GM10248 (cell line): ENCODE measurements around the gene SMARCC1.

Experiments used
- CTCF ChIA-PET: fragments of 300-600 bp; sonication (Branson Sonifier 250); formaldehyde crosslinking; extraction: SDS; loops from one replicate; lab custom pipeline; 2021; ENCODE audit warnings: antibody characterized with exemption; lab: Yijun Ruan, JAX
- POLR2A ChIA-PET: fragments of 350-650 bp; sonication (Branson Sonifier 250); formaldehyde crosslinking; extraction: SDS; loops from one replicate; lab custom pipeline; 2020; ENCODE audit warnings: antibody characterized with exemption; lab: Yijun Ruan, JAX
- DNase-seq: peaks from one replicate; pipeline ENCODE4 v3.0.0; 2012; ENCODE audit errors: extremely low spot score
- TF ChIP-seq, protein P1 (sequence below): IDR thresholded peaks from 2 replicates; pipeline ENCODE4 v1.5.1; 2012; ENCODE audit warnings: mild to moderate bottlenecking, low read depth; ENCODE audit errors: extremely low read depth, missing control alignments, control extremely low read depth

SMARCC1 gene

DNA sequence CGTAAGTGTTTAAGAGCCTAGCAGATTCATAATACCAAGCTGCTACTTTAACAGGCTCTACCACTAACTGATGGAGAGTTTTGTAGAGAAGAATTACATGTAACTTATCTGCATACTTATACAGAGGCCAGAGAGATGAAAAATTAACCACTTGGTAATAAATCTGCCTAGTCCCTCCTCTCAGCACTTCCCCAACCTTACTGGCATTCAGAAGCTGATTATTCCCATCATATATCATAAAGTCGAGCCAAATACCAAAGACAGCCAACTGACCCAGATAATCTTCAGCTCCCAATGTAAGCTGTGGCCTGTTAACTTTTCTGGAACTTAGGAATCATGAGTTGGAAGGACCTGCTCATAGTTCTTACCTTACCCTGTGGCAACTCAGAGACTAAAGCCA lies 177.5 kb downstream of the SMARCC1 start:
- ChIA-PET CTCF (interaction anchor here (1.2 kb wide), 2 partner anchors 13 to 22 kb away, joined by 3 to 5 read pairs; no protein-coding TSS in a partner anchor), POLR2A (interaction anchor here (0.6 kb wide), 1 partner anchor 777 kb away, joined by 5 read pairs; no protein-coding TSS in a partner anchor)
- TF ChIP-seq, protein P1, sequence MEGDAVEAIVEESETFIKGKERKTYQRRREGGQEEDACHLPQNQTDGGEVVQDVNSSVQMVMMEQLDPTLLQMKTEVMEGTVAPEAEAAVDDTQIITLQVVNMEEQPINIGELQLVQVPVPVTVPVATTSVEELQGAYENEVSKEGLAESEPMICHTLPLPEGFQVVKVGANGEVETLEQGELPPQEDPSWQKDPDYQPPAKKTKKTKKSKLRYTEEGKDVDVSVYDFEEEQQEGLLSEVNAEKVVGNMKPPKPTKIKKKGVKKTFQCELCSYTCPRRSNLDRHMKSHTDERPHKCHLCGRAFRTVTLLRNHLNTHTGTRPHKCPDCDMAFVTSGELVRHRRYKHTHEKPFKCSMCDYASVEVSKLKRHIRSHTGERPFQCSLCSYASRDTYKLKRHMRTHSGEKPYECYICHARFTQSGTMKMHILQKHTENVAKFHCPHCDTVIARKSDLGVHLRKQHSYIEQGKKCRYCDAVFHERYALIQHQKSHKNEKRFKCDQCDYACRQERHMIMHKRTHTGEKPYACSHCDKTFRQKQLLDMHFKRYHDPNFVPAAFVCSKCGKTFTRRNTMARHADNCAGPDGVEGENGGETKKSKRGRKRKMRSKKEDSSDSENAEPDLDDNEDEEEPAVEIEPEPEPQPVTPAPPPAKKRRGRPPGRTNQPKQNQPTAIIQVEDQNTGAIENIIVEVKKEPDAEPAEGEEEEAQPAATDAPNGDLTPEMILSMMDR = no peak
- DNase-seq = no peak

DNA sequence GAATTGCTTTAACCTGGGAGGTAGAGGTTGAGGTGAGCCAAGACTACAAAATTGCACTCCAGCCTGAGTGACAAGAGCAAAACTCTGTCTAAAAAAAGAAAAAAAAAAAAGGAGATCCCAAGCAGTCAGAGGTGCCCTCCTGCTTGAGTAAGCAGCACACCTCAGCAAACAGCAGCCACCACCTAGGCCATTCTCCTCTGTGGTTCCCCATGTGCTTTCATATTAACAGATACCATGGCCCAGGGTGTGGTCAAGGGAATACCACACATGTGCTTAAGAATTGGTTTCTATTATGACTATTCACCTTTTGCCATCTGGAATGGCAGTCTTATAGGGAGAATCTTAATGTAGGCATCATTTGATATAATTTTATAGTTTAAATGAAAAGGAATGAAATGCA lies 178.4 kb downstream of the SMARCC1 start:
- TF ChIP-seq, protein P1 = no peak
- DNase-seq = no peak
- ChIA-PET POLR2A (no interaction called here), CTCF (interaction anchor here (1.2 to 1.7 kb wide), 4 partner anchors 11 to 22 kb away, joined by 3 to 5 read pairs (median 4); no protein-coding TSS in a partner anchor)

DNA sequence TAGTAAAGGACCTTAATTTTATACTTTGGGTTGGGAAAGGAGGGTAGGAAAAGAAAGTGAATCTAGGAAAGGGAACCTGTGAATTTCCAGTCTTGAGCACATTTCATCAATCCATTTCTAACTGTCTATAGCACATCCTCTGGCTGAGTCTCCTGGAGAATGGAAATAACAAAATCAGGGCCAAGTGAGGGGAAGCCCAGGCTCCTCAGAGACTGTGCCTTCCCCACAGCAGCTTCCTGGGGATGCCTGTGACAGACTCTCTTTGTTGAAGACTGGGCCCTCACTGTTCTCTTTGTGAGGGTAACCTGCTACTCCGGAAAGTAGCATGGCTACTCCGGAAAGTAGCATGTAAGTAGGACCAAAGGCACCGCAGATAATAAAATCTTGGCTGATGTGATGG lies 180.4 kb downstream of the SMARCC1 start:
- DNase-seq = no peak
- ChIA-PET POLR2A (no interaction called here), CTCF (interaction anchor here (1.2 to 1.4 kb wide), 3 partner anchors 11 to 48 kb away, joined by 3 to 4 read pairs (median 3); no protein-coding TSS in a partner anchor)
- TF ChIP-seq, protein P1 = no peak

DNA sequence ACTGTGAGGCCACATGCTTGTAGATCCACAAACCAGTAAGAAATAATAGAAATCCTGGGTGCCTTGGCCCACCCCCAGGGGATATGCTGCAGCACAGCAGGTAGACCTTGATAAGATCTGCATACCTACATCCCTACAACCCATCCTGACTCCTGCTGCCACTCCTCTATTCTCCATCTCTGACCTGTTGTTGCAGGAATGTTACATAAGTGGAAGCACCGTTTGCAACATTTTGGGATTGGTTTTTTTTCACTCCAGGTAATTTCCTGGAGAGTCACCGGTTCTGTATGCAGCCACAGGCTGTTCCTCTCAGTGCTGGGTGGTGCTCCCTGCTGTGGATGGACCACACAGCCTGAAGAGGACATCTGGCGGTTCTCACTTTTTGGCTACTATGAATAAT lies 186.9 kb downstream of the SMARCC1 start:
- POLR2A ChIA-PET = no interaction called here

DNA sequence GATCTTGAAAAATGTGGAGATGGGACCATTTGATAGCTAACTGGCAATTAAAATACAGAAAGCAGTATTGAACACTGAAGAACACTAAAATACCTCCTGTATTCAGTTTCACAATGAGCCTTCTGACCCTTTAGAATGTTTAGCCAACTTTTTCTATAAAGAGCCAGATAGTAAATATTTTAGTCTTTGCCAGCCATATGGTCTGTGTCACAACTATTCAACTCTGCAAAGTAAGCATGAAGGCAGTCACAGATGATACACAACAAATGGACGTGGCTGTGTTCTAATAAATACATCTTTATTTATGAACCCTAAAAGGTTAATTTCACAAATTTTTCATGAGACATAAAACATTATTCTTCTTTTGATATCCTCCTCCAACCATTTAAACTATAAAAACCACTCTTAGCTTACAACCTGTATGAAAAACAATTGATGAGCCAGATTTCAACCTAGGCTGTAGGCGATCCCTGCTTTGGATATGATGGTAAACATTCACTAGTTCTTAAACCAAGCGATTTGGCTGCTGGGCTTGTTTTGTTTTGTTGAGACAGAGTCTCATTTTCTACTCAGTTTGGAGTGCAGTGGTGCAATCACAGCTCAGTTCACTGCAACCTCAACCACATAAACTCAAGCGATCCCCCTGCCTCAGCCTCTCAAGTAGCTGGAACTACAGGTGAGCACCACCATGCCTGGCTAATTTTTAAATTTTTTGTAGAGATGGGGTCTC lies 189.5 kb downstream of the SMARCC1 start:
- TF ChIP-seq, protein P1 = no peak
- no peak for DNase-seq
- POLR2A ChIA-PET = no interaction called here
- CTCF ChIA-PET = interaction anchor here (0.7 to 1.3 kb wide), 2 partner anchors 10 to 232 kb away, joined by 3 read pairs; no protein-coding TSS in a partner anchor

More for the DNA sequence above, 186.9 kb downstream of the SMARCC1 start:
- TF ChIP-seq, protein P1 = no peak
- DNase-seq = no peak
- CTCF ChIA-PET = no interaction called here

DNA sequence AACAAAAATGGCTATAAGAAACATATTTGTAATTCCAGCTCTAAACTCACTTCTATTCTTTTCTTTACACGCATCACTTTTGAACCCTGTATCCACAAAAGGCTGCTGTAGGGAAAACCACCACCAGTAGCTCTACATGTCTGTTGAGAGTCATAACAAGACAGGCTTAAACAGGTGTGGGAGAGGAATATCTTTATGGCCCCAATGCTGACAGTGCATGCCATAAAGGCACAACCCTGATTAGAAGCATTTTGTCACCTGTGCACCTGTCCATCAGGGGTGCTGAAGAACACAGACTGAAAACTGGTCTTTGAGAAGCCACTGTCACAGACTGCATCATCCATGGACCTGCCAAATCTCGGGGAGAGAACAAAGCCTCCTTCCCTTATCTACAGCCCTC lies 191.5 kb downstream of the SMARCC1 start:
- CTCF ChIA-PET = interaction anchor here (1.2 to 1.7 kb wide), 4 partner anchors 8 to 235 kb away, joined by 3 to 7 read pairs (median 4); no protein-coding TSS in a partner anchor
- POLR2A ChIA-PET = no interaction called here
- TF ChIP-seq, protein P1 = no peak
- no peak for DNase-seq
